HUES48 (cell line): ENCODE results near the gene C2.
"Not testable (repeated sequence)": the region's sequence is repeated elsewhere in the genome, so short reads cannot be mapped to it uniquely, and the experiment has no call there.

Source experiments
- H3K27ac ChIP-seq: one replicate; pipeline ENCODE4 v1.7.0; 2013; ENCODE audit warnings: low read depth, low read length, inconsistent platforms
- H3K27me3 ChIP-seq: 2 replicates; pipeline ENCODE4 v1.6.1; 2013; ENCODE audit warnings: mild to moderate bottlenecking, low read length; ENCODE audit not compliant: control insufficient read depth, insufficient read depth
- H3K36me3 ChIP-seq: 2 replicates; pipeline ENCODE4 v1.6.1; 2013; ENCODE audit warnings: low read length; ENCODE audit not compliant: control insufficient read depth, insufficient read depth
- H3K4me1 ChIP-seq: 2 replicates; pipeline ENCODE4 v1.6.1; 2013; ENCODE audit warnings: mild to moderate bottlenecking, low read length; ENCODE audit not compliant: control insufficient read depth, insufficient read depth
- H3K4me3 ChIP-seq: 2 replicates; pipeline ENCODE4 v1.5.1; 2013; ENCODE audit warnings: mild to moderate bottlenecking, low read depth, low read length
- H3K9ac ChIP-seq: 2 replicates; pipeline ENCODE4 v1.6.1; 2013; ENCODE audit warnings: mild to moderate bottlenecking, low read depth, low read length, moderate library complexity
- H3K9me3 ChIP-seq: 2 replicates; pipeline ENCODE4 v1.6.1; 2013; ENCODE audit warnings: low read length; ENCODE audit not compliant: control insufficient read depth, insufficient read depth

The C2 gene

DNA sequence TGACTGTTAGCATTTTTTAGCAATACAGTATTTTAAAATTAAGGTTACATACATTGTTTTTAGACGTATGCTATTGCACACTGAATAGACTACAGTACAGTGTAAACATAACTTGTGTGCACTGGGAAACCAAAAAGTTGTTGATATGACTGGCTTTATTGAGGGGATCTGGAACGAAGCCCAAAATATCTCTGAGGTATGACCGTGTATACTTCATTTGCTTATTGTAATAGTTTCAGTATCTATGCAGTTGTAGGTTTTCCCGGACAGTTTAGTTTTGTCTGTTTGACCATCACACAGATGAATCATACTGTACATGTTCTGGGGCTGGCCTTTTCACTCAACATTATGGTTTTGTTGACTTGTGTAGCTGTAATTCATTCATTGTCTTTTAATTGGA lies 18.7 kb upstream of the C2 start:
- Histone ChIP-seq H3K9me3 (no peaks in the 10 kb centered on the region), H3K27ac (no peak overlapping the region), H3K4me1 (peaks cover 10% of the 10 kb centered on the region), H3K4me3 (no peak overlapping the region), H3K9ac (no peak overlapping the region), H3K27me3 (no peaks in the 10 kb centered on the region), H3K36me3 (no peaks in the 10 kb centered on the region)

DNA sequence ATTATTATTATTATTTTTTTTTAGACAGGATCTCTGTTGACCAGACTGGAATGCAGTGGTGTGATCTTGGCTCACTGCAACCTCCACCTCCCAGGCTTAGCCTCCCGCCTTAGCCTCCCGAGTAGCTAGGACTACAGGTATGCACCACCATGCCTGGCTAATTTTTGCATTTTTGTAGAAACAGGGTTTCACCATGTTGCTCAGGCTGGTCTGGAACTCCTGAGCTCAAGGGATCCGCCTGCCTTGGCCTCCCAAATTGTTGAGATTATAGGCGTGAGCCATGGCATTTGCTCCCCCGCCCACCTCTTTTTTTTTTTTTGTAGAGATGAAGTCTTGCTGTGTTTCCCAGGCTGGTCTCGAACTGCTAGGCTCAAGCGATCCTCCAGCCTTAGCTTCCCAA lies 18.2 kb upstream of the C2 start:
- H3K27me3 ChIP-seq, H3K9me3 ChIP-seq, H3K4me3 ChIP-seq, H3K9ac ChIP-seq, H3K27ac ChIP-seq, H3K4me1 ChIP-seq, H3K36me3 ChIP-seq: not testable (repeated sequence)

DNA sequence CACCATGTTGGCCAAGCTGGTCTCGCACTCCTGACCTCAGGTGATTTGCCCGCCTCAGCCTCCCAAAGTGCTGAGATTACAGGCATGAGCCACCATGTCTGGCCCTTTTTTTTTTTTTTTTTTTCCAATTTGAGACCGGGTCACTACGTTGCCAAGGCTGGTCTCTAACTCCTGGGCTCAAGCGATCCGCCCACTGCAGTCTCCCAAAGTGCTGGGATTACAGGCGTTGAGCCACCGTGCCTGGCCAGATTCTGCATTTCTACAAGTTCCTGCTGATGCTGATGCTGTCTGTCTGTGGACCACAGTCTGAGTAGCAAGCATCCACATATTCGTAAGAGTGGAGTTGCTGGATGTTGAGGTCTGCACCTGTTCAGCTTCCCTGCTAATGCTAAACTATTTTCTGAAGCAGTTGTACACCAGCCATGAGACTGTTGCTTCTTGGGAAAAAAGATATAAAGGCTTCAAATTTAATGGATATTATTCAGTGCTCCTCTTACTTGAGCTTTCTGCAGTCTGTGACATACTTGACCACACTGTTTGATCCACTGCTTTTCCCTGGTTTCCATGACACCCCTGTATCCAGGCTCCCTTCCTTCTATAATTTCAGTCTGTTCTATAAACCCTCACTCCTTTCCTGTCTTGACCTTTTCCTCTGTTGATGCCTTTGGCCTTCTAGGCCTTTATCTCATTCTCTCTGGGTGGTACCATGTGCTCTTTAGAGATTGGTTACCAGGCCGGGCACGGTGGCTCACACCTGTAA lies 15.5 kb upstream of the C2 start:
- Histone ChIP-seq H3K9me3 (no peaks in the 10 kb centered on the region), H3K36me3 (no peaks in the 10 kb centered on the region), H3K4me3 (no peak overlapping the region), H3K4me1 (no peaks in the 10 kb centered on the region), H3K9ac (no peak overlapping the region), H3K27me3 (no peaks in the 10 kb centered on the region), H3K27ac (no peak overlapping the region)

DNA sequence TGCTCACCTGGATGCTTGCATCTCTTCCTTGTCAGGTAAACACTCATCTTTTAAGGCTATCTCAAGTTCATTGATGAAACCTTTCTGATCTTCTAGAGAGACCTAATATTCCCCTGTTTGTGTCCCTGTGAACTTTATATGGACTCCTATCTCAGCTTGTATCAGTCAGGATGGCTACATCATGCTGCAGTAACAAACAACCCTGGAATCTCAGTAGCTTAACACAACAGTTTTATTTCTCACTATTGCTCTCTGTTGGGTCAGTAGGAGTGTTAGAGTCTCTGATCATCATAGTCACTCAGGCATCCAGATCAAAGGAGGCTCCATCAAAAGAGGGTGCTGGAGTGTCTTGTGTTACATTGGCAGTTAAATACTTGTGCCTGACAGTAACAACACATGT lies 12.2 kb upstream of the C2 start:
- Histone ChIP-seq H3K4me1 (no peaks in the 10 kb centered on the region), H3K9me3 (no peaks in the 10 kb centered on the region), H3K27ac (no peak overlapping the region)

DNA sequence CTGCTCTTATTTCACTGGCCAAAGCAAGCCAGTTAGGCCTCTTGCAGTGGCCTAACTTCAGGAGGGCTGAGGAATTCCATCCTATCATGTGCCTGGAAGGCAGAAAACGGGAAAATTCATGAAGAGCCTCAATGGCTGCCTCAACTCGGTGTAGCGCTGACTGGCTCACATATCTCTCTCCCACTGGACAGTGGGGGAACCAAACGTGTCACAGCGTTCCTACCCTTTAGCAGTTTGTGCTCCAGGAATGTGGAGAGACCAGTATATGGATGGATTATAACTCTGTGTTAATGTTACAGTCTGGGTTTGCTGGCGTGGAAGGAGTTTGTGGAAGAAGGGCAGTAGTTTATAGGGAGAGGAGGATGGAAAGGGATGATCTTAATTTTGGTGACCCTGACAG lies 11.8 kb upstream of the C2 start:
- H3K9me3 ChIP-seq, result no peaks in the 10 kb centered on the region
- no peaks in the 10 kb centered on the region for H3K27me3 ChIP-seq
- H3K9ac ChIP-seq, result no peak overlapping the region
- H3K4me3 ChIP-seq, result no peak overlapping the region
- H3K27ac ChIP-seq, result no peak overlapping the region
- no peaks in the 10 kb centered on the region for H3K36me3 ChIP-seq
- no peaks in the 10 kb centered on the region for H3K4me1 ChIP-seq

More for the DNA sequence above, 12.2 kb upstream of the C2 start:
- H3K36me3 ChIP-seq, result no peaks in the 10 kb centered on the region
- H3K9ac ChIP-seq, result no peak overlapping the region
- no peak overlapping the region for H3K4me3 ChIP-seq
- H3K27me3 ChIP-seq, result no peaks in the 10 kb centered on the region

DNA sequence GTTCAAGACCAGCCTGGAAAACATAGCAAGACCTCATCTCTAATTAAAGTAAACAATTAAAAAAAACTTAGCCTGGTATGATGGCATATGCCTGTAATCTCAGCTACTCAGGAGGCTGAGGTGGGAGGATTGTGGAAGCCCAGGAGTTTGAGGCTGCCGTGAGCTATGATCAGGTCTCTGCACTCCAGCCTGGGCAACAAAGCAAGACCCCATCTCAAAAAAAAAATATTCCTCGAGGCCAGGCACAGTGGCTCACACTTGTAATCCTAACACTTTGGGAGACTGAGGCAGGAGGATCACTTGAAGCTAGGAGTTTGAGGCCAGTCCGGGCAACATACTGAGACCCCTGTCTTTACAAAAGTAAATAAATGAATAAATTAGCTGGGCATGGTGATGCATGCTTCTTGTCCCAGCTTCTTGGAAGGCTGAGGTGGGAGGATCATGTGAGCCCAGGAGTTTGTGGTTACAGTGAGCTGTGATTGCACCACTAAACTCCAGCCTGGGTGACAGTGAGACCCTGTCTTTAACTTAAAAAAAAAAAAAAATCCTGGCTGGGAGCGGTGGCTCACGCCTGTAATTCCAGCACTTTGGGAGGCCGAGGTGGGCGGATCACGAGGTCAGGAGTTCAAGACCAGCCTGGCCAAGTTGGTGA lies 9.3 kb upstream of the C2 start:
- Histone ChIP-seq H3K27ac (no peak overlapping the region), H3K9me3 (no peaks in the 10 kb centered on the region), H3K4me1 (no peaks in the 10 kb centered on the region), H3K36me3 (no peaks in the 10 kb centered on the region), H3K4me3 (no peak overlapping the region), H3K27me3 (no peaks in the 10 kb centered on the region), H3K9ac (no peak overlapping the region)

DNA sequence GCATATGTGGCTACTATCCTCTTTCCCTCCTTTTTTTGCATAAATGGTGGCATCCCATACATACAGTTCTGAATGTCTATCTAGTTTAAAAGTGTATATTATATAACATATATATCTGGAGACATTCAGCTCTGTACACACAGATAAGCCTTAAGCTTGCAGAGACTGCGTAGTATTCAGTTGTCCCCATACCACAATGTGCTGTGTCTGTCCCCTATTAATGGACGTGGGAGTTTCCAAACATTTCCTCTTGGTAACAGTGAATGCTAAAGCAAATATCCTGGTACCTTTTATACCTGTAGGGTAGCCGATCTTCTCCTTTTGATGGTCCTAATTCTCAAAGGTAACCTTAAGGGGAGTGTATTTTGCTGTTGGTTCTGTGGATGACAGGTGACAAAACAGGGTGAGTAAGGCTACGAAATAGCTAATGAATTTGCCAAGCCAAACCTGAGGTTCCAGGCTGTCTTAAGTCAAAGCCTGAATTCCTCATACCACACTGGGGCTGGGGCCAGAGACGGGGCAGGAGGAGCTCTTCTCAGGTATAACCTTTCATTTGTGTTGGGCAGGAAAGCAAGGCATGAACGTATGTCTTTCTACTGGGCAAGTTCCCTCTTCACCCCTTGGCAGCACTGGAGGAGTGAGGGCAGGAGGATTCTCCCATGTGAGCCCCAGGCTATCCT lies 7.8 kb upstream of the C2 start:
- H3K9ac ChIP-seq, result no peak overlapping the region
- no peaks in the 10 kb centered on the region for H3K36me3 ChIP-seq
- H3K27me3 ChIP-seq, result no peaks in the 10 kb centered on the region
- H3K9me3 ChIP-seq, result no peaks in the 10 kb centered on the region
- H3K4me3 ChIP-seq, result no peak overlapping the region
- no peak overlapping the region for H3K27ac ChIP-seq
- H3K4me1 ChIP-seq, result no peaks in the 10 kb centered on the region

DNA sequence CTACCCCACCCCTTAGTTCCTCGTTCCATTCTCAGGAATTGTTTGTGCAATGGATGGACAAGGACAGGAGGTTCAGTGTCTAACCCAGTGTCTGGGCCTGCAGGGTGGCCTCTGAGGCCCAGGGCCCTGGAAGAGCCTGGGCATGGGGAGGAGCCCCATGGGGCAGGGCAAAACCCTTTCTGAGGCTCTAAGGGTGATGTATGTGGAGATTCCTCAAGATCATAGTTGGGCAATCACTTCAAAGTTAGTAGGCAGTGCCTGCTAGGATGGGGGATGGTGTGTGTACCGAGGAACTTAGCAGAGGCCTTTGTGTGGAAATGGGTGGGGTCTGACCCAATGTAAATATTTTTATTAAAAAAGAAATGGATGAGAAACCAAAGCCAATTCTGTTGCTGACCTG lies 6.7 kb upstream of the C2 start:
- Histone ChIP-seq H3K27me3 (no peaks in the 10 kb centered on the region), H3K36me3 (no peaks in the 10 kb centered on the region), H3K4me3 (no peak overlapping the region), H3K9ac (no peak overlapping the region), H3K9me3 (no peaks in the 10 kb centered on the region), H3K4me1 (no peaks in the 10 kb centered on the region), H3K27ac (no peak overlapping the region)

DNA sequence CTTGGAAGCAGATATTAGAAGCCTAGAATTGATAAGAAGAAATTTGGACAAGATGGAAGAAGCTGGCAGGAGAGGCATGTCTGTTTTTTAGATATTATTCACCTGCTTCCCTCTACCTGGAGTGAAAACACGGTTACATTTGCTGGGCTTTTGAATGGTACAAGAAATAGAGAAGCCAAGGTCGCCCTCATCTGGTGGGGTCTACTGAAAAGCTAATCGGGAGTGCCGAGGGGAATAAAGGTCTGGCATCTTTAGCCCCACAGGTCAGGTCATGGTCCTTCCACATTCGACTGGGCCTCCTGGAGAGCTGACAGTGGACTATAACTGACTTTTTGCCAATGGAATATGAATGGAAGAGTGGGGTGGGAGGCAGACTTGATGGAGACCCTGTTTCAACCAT lies 4.6 kb upstream of the C2 start:
- no peaks in the 10 kb centered on the region for H3K36me3 ChIP-seq
- no peaks in the 10 kb centered on the region for H3K9me3 ChIP-seq
- no peak overlapping the region for H3K4me3 ChIP-seq
- H3K9ac ChIP-seq, result no peak overlapping the region
- no peaks in the 10 kb centered on the region for H3K27me3 ChIP-seq
- no peaks in the 10 kb centered on the region for H3K4me1 ChIP-seq
- no peak overlapping the region for H3K27ac ChIP-seq

DNA sequence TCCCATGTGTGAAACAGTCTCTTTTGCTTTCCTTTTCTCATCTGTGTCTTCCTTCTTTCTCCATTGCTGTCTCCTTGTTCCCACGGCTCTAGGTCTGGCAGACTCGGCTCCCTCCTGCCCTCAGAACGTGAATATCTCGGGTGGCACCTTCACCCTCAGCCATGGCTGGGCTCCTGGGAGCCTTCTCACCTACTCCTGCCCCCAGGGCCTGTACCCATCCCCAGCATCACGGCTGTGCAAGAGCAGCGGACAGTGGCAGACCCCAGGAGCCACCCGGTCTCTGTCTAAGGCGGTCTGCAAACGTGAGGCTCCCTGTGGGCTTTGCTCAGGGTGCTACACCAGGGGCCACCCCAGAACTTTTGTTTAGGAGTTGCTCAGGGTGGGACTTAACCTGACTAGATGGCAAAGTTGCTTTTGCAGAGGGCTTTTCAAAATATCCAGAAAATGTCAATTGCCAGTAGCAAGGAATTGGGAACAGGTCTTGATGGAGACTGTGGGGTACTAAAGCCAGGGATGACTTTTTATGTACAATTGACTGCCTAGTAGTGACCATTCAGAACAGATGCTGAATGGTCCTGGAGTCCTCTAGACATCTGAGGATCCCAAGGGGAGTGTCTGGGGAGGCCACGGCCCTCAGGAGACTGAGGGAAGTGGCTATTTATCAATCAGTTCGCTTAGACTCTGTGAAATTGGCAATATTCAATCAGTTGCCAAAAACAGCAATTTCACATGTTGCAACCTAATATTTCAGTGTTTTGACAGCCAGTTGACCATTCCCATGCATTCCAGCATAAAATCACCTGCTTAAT lies 550 bp downstream of the C2 start:
- Histone ChIP-seq H3K27me3 (no peaks in the 10 kb centered on the region), H3K9me3 (no peaks in the 10 kb centered on the region), H3K4me3 (no peak overlapping the region), H3K36me3 (no peaks in the 10 kb centered on the region), H3K4me1 (no peaks in the 10 kb centered on the region), H3K9ac (no peak overlapping the region), H3K27ac (no peak overlapping the region)

DNA sequence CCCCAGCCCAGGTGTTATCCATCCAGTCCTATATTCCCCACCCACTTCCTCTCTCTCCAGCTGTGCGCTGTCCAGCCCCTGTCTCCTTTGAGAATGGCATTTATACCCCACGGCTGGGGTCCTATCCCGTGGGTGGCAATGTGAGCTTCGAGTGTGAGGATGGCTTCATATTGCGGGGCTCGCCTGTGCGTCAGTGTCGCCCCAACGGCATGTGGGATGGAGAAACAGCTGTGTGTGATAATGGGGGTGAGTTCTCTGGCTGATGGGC lies 1.1 kb downstream of the C2 start:
- no peak overlapping the region for H3K4me3 ChIP-seq
- no peaks in the 10 kb centered on the region for H3K36me3 ChIP-seq
- no peak overlapping the region for H3K27ac ChIP-seq
- no peaks in the 10 kb centered on the region for H3K27me3 ChIP-seq
- H3K9me3 ChIP-seq, result no peaks in the 10 kb centered on the region
- H3K9ac ChIP-seq, result no peak overlapping the region
- H3K4me1 ChIP-seq, result no peaks in the 10 kb centered on the region
